Stimulated activated CD8-positive, alpha-beta memory T cell treated with anti-CD3 and anti-CD28 coated beads, Interleukin-4, amount 100 ng/mL, for 4 hours (primary cell): Measurements from ENCODE around the gene ATXN2.
"Not testable (repeated sequence)": the region's sequence is repeated elsewhere in the genome, so short reads cannot be mapped to it uniquely, and the experiment has no call there.

Experiments used
- DNase-seq, 2 donors: peaks; one replicate each; pipeline ENCODE4 v3.0.0-alpha.2; 2020; ENCODE audit warnings: low read depth in 2 of 2, low spot score in 1 of 2

Gene ATXN2, protein sequence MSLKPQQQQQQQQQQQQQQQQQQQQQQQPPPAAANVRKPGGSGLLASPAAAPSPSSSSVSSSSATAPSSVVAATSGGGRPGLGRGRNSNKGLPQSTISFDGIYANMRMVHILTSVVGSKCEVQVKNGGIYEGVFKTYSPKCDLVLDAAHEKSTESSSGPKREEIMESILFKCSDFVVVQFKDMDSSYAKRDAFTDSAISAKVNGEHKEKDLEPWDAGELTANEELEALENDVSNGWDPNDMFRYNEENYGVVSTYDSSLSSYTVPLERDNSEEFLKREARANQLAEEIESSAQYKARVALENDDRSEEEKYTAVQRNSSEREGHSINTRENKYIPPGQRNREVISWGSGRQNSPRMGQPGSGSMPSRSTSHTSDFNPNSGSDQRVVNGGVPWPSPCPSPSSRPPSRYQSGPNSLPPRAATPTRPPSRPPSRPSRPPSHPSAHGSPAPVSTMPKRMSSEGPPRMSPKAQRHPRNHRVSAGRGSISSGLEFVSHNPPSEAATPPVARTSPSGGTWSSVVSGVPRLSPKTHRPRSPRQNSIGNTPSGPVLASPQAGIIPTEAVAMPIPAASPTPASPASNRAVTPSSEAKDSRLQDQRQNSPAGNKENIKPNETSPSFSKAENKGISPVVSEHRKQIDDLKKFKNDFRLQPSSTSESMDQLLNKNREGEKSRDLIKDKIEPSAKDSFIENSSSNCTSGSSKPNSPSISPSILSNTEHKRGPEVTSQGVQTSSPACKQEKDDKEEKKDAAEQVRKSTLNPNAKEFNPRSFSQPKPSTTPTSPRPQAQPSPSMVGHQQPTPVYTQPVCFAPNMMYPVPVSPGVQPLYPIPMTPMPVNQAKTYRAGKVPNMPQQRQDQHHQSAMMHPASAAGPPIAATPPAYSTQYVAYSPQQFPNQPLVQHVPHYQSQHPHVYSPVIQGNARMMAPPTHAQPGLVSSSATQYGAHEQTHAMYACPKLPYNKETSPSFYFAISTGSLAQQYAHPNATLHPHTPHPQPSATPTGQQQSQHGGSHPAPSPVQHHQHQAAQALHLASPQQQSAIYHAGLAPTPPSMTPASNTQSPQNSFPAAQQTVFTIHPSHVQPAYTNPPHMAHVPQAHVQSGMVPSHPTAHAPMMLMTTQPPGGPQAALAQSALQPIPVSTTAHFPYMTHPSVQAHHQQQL

DNA sequence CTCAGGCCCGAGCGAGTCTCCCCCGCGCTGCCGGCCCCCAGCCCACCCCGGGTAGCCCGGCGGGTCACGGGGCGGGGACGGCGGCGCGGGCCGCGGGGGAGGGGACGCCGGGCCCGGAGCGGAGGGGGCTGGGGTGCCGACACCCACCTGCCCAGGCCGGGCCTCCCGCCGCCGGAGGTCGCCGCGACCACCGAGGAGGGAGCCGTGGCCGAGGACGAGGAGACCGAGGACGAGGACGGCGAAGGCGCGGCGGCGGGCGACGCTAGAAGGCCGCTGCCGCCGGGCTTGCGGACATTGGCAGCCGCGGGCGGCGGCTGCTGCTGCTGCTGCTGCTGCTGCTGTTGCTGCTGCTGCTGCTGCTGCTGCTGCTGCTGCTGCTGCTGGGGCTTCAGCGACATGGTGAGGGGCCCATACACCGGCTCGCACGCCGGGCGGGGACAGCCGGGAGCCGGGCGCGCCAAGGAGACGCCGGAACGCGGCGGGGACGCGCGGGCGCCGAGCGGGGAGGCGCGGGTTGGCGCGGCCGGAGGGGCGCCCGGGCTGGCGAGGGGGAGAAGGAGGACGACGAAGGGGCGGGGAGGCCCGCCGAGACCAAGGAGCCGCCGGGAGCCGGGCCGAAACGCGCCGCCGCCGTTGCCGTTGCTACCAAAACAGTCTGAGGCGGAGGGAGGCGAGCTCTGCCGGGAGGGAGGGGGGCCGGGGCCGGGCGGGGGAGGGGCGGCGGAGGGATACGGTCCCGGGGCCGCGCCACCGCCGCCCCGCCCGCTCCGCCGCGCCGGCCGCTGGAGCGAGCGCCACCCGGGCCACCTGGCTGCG, at the start of gene ATXN2:
Gene ATXN2 (minus strand): TSS at position 679 of the 816 bp plus-strand sequence. CDS start 281 bp downstream, at position 398.
- DNase-seq = peak; percentile 10 to 35

- no peak for DNase-seq
Observed at GRCh38 chr12:111645433-111645832, 46.3 kb upstream of the ATXN2 start.

- DNase-seq = no peak
Observed at GRCh38 chr12:111643427-111643826, 44.3 kb upstream of the ATXN2 start.

- DNase-seq = no peak
Observed at GRCh38 chr12:111642681-111643426, 43.7 kb upstream of the ATXN2 start.

- DNase-seq = no peak
Observed at GRCh38 chr12:111640506-111640905, 41.4 kb upstream of the ATXN2 start.

- DNase-seq = no peak
Observed at GRCh38 chr12:111638556-111638955, 39.4 kb upstream of the ATXN2 start.

DNA sequence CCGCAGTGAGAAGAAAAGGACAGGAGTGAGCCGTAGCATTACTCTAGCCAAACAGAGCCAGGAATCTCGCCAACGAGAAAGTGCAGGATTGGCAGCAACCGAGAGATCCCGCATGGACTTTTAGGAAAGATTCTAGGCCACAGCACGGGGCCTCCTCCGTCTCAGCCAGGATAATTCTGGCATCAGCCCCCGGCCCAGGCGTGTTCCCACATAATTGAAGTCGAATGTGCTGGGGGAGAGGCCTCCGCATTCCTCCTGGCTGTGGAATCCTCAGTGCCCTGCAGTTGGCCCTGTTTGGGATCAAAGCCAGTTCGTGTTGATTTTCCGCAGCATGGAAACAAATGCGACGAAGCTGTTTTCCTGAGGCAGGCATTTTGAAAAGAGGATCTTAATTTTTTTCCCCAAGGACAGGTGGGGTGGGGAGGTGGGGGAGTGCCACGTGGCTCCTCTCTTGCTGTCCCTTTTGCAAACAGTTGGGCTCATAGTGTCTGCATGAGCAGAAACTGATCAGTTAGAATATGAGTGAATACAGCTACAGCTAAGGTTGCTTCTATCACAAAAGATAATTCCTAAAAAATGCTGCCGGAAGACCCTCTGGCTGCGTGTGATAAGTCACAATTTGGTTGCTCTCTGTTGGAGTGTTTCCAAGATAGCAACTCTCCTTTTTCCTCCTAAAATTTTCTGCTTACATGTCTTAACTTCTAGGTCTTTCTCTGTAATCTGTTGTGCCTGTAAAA, 37.3 kb upstream of the ATXN2 start:
- DNase-seq = no peak

- no peak for DNase-seq
Observed at GRCh38 chr12:111635524-111635923, 36.4 kb upstream of the ATXN2 start.

GRCh38 chr12:111628505-111629260, 29.6 kb upstream of the ATXN2 start:
- DNase-seq = no peak

GRCh38 chr12:111626230-111626629, 27.1 kb upstream of the ATXN2 start:
- no peak for DNase-seq

DNA sequence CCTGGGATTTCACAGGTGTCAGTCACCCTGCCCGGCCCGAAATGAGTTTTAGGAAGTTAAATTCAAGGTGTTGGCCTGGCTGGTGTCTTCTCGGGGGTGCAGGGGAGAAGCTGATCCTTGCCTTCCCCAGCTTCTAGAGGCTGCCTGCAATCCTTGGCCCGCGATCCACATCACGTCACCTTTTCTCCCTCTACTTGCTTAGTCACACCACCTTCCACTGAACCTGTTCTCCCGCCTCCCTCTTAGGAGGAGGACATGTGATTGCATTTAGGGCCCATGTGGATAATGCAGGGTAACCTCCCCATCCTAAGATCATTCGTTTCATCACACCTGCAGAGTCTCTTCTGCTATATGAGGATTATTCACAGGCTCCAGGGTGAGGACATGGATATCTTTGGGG, 25.4 kb upstream of the ATXN2 start:
- no peak for DNase-seq

GRCh38 chr12:111617841-111618240, 18.7 kb upstream of the ATXN2 start:
- not testable (repeated sequence) for DNase-seq

GRCh38 chr12:111616177-111616623, 17.1 kb upstream of the ATXN2 start:
- no peak for DNase-seq

DNA sequence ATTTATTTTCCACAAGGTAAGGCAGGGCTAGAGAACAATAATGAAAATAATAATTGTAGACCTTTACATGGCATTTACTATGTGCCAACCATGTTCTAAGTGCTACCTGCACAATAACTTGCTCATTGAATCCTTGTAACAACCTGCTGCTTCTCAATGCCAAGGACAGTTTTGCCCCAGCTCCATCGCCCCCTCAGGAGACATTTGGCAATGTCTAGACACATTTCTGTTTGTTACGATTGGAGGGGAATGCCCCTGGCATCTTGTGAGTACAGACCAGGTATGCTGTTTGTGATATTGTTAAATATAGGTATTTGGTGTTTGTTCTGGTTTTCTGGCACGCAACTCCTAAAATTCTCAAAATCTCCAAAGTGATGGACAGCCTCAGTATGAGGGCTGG, 8.1 kb upstream of the ATXN2 start:
- no peak for DNase-seq

GRCh38 chr12:111606767-111607230, 7.7 kb upstream of the ATXN2 start:
- DNase-seq = no peak

DNA sequence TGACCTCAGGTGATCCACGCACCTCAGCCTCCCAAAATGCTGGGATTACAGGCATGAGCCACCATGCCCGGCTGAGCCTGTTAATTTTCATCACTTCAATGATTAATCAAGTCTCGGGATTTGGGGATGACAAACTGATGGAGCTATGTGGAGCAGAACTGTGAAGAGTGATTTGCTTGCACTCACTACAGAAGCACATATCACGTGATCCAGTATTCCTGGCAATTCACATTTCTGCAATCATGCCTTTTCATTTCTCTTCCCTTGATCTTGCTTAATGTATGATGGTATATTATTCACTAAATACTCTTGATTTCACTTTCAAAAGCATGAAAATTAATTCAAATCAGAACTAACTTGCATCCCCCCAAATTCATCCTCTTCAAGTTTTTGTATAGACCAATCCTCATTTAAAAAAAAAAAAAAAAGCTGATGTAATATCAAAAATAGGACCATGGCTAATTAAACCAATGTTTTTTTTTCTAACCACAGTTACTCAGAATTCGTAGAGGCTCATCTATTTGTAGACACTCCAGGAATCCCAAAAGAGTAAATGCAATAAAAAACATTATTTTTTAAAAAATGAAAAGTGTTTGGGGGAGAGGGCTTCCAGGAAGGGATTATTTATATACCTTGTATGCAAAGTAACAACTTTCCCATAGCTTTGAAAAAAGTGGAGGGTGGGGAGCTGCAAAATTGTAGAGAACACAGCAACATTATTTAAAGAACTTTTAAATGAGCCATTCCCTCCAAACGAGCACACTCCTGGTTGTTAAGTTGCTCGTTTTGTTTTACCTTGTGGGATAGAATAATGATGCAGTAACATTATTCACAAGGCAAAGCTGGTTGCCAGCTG, 7.0 kb upstream of the ATXN2 start:
- DNase-seq = no peak

- not testable (repeated sequence) for DNase-seq
Observed at GRCh38 chr12:111602857-111603256, 3.7 kb upstream of the ATXN2 start.
